ENCODE measurements around the gene LNPEP.

LNPEP gene

DNA sequence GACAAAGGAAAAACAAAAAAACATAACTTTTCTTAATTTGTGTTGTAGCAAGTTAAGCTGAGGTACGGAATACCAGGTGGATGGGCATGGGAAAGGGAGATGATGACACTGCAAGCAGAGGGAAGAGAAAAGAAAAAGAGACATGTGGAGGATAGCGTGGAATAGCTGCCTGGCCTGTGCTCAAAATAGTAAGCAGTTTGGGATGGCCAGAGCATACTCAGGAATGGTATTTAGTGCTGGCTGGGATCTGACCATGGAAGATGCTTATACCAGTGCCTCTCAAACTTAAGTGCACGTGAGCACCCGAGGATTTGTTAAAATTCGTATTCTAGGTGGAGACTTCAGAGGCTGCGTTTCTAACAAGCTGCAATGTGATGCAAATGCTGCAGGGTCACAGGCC lies 41.3 kb downstream of the LNPEP start:
- DNase-seq (ENCODE audit: low read depth): no peak

DNA sequence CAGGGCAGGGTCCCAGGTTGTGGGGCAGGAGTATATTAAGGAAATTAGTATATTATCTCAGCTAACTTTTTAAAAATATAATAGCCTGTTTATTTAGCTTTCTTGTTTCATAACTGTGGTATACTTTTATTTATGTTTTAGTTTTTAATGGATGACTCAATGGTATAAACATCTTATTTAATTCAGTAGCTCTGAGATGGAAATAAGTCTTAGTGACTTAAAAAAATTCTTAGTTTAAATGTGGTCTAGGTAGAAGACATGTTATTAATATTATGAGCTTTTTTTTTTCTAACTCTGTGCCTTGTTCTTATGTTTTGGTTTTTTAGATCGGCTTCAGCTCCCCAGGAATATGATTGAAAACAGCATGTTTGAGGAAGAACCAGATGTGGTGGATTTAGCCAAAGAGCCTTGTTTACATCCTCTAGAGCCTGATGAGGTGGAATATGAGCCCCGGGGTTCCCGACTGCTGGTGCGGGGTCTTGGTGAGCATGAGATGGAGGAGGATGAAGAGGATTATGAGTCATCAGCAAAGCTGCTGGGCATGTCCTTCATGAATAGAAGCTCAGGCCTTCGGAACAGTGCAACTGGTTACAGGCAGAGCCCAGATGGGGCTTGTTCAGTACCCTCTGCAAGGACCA lies 43.1 kb downstream of the LNPEP start:
- H3K4me3 ChIP-seq (ENCODE audit: low read depth, low read length): no peak overlapping the region
- TF ChIP-seq, protein P1, sequence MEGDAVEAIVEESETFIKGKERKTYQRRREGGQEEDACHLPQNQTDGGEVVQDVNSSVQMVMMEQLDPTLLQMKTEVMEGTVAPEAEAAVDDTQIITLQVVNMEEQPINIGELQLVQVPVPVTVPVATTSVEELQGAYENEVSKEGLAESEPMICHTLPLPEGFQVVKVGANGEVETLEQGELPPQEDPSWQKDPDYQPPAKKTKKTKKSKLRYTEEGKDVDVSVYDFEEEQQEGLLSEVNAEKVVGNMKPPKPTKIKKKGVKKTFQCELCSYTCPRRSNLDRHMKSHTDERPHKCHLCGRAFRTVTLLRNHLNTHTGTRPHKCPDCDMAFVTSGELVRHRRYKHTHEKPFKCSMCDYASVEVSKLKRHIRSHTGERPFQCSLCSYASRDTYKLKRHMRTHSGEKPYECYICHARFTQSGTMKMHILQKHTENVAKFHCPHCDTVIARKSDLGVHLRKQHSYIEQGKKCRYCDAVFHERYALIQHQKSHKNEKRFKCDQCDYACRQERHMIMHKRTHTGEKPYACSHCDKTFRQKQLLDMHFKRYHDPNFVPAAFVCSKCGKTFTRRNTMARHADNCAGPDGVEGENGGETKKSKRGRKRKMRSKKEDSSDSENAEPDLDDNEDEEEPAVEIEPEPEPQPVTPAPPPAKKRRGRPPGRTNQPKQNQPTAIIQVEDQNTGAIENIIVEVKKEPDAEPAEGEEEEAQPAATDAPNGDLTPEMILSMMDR (IDR thresholded peaks at IDR 0.05; ENCODE audit: insufficient read depth, low read depth, low read length, missing control alignments): no peak
- no peak for DNase-seq (ENCODE audit: low read depth)

More for the DNA sequence above, 41.3 kb downstream of the LNPEP start:
- TF ChIP-seq, protein P1 (IDR thresholded peaks at IDR 0.05; ENCODE audit: insufficient read depth, low read depth, low read length, missing control alignments): no peak
- H3K4me3 ChIP-seq (ENCODE audit: low read depth, low read length): no peak overlapping the region

DNA sequence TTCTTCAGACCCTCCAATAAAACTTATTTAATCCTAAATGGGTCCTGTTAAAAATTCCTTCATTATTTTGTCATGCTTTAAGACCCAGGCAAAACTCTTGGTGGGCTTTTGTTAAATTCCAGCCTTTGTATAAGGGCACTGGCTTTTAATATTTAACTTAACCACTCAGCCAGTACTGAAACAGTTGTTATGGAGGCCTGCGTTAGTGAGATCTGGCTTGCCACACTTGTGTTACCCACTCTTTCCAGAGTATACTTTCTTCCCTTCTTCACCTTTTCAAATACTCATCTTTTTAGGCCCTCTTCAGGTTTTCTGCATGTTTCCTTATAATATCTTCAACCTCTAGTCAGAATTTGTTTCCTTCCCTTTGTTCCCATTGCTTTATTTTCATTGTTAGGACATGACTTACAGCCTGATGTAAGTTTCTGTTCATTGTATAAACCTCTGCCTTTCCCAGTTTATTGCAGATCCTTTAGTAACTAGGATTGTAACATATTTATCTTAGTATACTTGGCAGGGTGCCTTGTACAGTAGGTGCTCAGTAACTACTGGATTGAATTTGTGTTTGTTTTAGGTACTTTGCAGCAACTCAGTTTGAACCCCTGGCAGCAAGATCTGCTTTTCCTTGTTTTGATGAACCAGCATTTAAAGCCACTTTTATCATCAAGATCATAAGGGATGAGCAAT lies 48.8 kb downstream of the LNPEP start:
- H3K4me3 ChIP-seq (ENCODE audit: low read depth, low read length): no peak overlapping the region
- TF ChIP-seq, protein P1 (IDR thresholded peaks at IDR 0.05; ENCODE audit: insufficient read depth, low read depth, low read length, missing control alignments): no peak
- DNase-seq (ENCODE audit: low read depth): no peak

DNA sequence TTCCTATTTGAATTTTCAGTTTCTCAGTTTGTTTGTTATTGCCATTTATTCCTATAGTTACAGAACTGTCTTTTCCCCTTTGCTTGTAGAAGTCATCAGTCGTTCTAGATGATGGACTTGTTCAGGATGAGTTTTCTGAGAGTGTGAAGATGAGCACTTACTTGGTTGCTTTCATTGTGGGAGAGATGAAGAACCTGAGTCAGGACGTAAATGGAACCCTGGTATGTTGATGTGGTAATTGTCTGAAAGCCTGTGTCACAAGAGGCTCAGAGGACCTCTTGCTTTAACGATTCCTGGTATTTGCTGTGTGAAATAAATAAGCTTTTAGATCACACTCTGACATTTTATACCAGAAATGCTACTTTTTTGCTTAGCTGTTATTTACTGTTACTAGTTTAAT lies 50.6 kb downstream of the LNPEP start:
- TF ChIP-seq, protein P1 (IDR thresholded peaks at IDR 0.05; ENCODE audit: insufficient read depth, low read depth, low read length, missing control alignments): no peak

DNA sequence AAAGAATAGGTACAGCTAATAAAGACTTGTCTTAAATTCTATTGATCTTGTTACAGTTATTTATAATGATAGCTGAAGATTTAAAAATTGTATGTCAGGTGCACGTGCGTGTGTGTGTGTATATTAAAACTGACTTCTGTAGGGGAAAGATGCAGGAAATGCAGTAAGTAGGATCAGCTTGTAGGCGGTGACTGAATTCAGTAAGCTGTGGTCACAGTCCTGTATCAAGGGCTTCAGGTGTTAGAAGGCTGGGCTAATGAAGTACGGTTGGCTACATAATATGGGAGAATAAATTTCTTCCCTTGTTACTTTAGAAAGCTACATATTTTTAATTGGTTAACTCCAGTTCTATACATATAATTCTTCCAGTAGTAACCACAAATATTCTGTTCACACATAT lies 54.2 kb downstream of the LNPEP start:
- H3K4me3 ChIP-seq (ENCODE audit: low read depth, low read length): no peak overlapping the region
- DNase-seq (ENCODE audit: low read depth): no peak
- TF ChIP-seq, protein P1 (IDR thresholded peaks at IDR 0.05; ENCODE audit: insufficient read depth, low read depth, low read length, missing control alignments): no peak

More for the DNA sequence above, 50.6 kb downstream of the LNPEP start:
- H3K4me3 ChIP-seq (ENCODE audit: low read depth, low read length): no peak overlapping the region
- DNase-seq (ENCODE audit: low read depth): no peak

DNA sequence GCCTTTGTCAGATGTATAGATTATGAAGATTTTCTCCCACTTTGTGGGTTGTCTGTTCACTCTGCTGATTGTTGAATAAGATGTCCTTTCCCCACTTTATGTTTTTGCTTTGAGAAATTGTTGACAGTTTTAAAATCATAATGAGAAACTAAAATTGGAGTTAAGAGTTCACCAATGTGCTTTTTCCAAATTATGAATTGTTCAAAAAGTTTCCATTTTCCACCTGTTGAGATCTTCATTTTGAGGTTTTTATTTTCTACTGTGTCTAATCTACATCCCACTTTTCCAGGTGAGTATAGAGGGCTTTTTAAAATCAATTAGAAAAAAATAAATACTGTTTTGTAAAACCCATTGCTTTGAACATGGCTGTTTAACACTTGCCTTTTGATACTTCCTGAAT lies 55.8 kb downstream of the LNPEP start:
- DNase-seq (ENCODE audit: low read depth): no peak
- TF ChIP-seq, protein P1 (IDR thresholded peaks at IDR 0.05; ENCODE audit: insufficient read depth, low read depth, low read length, missing control alignments): no peak
- H3K4me3 ChIP-seq (ENCODE audit: low read depth, low read length): no peak overlapping the region

All from GM12865 (cell line).